Measurements from ENCODE around the gene ISOC1.

DNA sequence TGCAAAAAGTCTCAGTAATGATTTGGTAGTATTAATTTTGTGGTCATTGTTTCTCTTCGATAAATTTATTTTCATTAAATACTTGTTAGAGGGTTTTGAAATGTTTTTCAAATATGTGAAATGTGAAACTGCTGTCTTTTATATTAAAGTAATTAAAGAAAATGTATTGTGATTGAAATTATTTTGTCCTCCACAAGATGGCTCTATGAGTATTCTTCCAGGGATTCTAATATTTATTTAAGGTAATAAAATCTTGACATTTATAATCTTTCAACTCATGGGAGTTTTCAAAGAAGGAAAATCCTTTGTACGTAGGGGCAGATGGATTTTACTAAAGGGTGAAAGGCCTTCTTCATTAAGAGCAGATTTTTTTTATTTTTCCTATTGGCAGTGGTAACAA is 19.3 kb downstream of the ISOC1 start:
- TF ChIP-seq, protein P1, sequence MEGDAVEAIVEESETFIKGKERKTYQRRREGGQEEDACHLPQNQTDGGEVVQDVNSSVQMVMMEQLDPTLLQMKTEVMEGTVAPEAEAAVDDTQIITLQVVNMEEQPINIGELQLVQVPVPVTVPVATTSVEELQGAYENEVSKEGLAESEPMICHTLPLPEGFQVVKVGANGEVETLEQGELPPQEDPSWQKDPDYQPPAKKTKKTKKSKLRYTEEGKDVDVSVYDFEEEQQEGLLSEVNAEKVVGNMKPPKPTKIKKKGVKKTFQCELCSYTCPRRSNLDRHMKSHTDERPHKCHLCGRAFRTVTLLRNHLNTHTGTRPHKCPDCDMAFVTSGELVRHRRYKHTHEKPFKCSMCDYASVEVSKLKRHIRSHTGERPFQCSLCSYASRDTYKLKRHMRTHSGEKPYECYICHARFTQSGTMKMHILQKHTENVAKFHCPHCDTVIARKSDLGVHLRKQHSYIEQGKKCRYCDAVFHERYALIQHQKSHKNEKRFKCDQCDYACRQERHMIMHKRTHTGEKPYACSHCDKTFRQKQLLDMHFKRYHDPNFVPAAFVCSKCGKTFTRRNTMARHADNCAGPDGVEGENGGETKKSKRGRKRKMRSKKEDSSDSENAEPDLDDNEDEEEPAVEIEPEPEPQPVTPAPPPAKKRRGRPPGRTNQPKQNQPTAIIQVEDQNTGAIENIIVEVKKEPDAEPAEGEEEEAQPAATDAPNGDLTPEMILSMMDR (IDR thresholded peaks at IDR 0.05; ENCODE audit: borderline replicate concordance, extremely low read depth, low read length, poor library complexity, severe bottlenecking) = no peak
- no peak for TF ChIP-seq EZH2 (IDR thresholded peaks at IDR 0.05; ENCODE audit: borderline replicate concordance, low read depth, low read length, severe bottlenecking)

All from DND-41 (cell line).